Epidermal melanocyte (primary cell): ENCODE data around the gene SRPK1.
A peak's percentile ranks its signal among the peaks of the same experiment; 100 is the strongest.

Experiments used
- DNase-seq: peaks from one replicate; pipeline ENCODE4 v3.0.0; 2011; ENCODE audit warnings: low spot score; ENCODE audit not compliant: insufficient read length

The SRPK1 gene

DNA sequence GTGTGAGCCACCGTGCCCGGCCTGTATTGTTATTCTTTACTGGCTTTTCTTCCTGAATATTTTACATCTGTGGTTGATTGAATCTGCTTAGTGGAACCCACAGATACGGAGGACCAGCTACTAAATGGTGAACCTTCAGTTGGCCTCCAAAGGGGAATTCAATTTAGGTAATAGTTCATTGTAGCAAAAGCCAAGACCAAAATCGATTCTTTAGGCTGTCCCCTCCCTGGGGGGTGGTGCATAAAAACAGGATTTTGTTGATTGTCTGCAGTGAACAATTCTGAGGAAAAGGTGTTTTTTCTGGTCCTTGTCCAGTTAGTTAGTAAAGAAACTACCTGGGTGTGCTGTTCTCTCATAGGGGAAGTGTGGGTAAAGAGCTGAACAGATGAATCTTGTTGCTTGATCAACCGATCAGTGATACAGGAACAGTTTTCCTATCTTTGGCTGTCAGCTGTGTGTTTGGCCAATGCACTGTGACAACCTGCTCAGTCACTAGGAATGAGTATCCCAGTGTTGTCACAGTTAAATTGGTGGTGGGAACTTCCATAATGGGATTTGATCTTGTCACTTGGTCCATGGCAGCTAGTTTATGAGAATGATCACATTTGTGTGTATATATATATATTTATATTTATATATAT lies 96.2 kb downstream of the SRPK1 start:
- DNase-seq = no peak

DNA sequence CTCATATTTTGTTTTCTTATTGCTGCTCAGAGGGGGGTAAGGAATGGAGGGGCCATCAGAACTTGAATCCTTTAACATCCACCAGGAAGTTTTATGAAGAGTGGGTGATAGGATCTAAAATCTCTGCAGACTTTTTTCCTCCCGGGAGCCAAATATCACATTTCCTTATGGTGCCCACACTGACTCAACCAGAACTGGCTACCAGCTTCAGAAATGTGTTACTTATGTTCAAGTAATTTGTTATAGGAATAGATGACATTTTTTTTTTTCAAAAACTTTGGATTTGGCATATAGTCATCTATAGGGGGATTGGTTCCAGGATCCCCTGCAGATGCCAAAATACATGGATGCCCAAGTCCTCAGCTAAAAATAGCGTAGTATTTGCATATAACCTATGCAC lies 97.3 kb downstream of the SRPK1 start:
- DNase-seq = no peak

DNA sequence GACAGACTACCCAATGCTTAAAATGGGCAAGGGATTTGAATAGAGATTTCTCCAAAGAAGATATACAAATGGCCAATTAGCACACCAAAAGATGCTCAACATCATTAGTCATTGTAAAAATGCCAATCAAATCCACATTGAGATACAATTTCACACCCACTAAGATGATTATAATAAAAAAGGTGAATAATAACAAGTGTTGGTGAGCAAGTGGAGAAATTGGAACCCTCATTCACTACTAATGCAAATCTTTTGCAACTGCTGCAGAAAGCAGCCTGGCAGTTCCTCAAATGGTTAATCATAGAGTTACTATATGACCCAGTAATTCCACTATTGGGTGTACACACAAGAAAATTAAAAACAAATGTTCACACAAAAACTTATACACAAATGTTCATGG lies 103.4 kb downstream of the SRPK1 start:
- no peak for DNase-seq

DNA sequence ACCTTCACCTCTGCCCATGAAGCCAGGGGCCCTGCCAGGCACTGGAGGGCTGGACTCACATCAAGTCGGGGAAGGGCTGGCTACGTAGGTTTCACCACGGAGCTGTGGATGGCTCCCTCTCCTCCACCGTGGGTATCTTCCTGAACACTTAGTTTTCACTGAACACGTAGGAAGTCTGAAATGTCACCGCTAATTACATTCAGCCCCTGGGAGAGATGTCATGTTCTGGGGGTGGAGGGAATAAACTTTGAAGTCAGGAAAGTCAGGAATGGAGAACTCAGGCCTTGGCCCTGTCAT lies 109.3 kb downstream of the SRPK1 start:
- DNase-seq = no peak

DNA sequence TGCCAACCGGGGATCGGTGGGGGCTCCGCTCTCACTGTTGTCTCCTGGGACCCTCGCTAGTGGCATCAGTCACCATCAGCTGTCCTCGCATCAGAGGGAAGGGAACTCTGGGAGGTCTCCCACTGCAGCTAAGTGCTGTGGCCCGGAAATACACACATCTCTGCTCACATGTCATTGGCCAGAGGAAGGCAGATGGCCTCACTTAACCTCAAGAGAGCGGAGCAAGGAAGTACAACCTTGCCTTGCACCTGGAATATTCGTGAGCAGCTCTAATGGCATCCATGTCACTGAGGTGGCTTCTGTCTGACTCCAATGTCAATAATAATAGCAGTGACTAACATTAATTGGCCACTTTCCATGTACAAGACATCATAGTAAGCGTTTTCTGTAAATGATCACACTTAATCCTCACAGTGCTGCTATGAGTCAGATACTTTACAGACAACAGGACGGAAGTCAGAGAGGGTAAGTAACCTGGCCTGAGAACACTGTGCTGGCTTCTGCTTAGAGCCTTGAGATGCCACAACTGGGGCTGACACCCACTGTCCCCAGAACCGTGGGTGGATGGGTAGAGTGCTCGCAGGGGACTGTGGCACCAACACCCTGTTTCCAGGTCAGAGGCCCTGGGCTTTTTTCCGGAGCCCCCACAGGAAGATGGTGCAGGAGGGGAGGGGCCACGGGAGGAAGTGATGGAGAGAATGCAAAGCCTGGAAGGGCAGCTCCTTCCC lies 109.8 kb downstream of the SRPK1 start:
- no peak for DNase-seq

DNA sequence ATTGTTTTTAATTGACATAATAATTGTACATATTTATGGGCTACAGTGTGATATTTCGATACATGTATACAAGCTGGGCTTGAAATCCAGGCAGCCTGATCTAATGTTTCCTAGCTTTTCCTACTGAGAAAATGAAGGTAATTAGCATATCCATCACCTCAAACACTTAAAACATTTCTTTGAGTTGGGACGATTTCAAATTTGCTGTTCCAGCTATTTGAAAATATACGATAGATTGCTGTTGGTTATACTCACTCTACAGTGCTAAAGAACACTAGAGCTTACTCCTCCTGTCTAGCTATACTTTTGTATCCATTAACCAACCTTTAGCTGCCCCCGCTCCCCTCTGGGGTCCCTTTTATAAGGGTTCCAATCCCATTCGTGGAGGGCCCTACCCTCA lies 111.1 kb downstream of the SRPK1 start:
- DNase-seq = no peak

DNA sequence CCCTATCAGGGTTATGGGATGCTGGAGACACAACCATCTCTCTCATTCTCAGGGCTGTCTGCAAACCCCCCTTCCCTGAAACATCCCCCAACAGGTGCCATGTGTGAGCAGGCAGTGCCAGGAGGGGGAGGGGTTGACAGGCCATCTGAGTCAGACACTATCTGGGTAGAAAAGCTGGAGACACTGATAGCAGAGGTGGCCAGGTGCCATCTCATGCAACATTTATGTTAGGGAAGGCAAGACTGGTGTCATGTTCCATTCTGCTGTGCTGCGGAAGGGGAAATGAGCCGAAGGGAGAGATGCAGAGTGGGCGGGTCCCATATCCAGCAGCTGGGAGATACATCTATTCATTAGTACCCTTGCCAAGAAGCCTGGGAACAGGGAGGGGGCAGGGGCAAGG lies 112.2 kb downstream of the SRPK1 start:
- DNase-seq = no peak

DNA sequence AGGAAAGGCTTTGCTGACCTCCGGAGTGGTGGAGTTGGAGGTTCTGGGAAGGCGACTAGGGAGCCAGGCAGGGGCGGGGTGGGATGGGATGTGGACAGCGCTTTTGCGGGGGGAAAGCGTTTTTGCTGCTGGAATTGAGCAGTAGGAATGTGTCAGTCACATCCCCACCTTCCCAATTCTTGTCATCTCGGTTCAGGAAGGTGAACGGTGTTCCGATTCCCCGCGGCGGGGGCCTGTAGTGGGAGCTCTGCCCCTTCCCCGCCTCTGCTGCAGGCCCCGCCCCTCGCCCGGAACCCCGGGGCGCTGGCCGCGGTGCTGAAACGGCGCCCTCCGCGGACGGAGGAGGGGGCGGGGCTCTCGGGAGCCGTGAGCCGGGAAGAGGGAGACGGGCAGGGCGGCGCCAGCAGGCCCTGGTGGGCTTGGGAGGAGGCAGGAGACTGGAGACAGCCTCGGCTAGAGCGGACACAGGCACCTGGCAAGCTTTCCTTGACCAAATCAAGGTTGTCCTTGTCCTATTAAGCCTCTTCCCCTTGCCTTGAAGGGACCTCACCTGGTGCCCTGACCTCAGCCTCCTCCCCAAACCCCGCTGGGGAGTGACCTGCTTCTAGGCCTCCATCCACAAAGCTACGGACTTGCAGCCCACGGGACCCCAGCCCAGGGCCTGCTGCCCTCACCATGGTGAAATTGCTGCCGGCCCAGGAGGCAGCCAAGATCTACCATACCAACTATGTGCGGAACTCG lies 115.7 kb downstream of the SRPK1 start, which contains the start of gene LHFPL5:
Gene LHFPL5 (plus strand): TSS at position 357 of the 741 bp plus-strand sequence. CDS start 319 bp downstream, at position 676.
- no peak for DNase-seq

DNA sequence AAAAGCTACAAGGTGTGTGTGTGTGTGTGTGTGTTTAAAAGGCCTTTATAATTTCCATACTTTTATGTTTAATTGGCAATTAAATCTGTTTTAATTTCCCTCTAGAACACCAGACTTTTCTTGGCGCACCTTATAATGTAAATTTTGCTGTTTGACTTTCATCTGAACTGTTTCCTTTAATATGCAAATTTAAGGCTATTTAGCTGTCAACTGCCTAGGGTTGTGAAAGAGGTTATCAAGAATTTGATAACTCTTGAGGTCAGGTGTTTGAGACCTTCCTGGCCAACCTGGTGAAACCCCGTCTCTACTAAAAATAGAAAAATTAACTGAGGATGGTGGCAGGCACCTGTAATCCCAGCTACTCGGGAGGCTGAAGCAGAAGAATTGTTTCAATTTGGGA lies 119.8 kb downstream of the SRPK1 start:
- no peak for DNase-seq

DNA sequence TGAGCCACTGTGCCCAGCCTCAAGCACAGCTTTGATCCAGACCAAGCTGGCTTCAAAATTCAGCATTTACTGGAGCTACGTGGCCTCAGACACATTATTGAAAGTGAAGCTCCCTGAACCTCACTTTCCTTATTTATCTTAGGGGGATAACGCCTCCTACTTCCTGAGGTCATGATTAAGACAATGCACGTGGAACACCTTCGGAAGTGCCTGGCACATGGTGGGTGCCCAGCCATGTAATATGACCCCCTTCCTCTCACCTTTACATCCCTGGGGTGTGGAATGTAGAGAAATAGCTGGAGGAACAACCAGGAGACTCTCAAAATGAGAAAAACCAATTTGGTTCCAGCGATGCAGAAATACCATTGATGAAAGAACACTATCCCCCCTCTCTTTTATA lies 122.2 kb downstream of the SRPK1 start:
- DNase-seq = no peak

DNA sequence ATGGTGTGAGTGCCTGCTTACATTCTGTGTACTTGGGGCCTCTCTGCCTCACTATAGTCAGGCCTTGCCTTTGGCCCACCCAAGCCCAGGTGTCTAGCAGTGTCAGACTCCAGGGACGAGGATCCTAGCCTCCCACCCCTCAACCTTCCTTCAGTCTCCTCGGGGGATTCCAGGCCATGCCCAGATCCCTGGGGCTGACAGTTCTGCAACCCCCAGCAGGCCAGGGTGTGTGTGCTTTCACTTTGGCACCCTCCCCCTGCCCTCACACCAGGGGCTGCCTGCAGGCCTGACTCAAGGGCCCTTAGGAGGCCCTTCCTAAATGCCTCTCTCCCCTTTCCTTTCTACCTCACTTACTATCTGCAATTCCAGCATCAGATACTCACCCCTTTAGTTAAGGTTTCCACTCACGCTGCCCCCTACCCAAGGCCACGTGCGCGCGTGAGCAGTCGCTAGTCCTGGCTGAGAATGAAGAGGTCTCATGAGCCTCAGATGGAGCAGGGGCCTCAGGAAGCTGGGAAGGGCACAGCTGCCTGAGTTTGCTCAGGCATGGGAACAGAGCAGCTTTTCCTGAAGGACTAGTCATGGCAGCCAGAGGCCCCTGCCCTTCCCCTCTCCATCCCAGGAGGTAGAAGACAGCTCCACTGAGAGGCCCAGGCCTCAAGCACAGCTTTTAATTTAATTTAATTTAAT lies 122.9 kb downstream of the SRPK1 start:
- DNase-seq = peak; percentile 15

DNA sequence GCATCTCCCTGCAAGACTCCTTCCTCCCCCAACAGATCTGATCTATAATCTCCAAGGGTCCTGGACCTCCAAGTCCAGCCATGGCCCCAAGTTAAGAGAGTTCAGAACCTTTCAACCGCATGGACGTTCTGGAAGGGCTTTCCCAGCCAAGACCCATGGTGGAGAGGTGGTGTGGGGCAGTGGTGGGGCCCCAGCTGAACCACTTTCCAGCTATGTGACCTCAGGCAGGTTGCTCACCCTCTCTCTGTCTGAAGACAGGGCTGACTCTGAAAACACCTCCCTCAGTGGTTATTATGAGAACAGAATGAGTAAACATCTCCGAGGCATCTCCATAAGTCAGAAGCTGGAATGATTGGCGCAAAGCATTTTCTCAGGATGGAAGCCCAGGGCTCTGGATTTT lies 124.7 kb downstream of the SRPK1 start:
- peak; percentile 12 for DNase-seq

DNA sequence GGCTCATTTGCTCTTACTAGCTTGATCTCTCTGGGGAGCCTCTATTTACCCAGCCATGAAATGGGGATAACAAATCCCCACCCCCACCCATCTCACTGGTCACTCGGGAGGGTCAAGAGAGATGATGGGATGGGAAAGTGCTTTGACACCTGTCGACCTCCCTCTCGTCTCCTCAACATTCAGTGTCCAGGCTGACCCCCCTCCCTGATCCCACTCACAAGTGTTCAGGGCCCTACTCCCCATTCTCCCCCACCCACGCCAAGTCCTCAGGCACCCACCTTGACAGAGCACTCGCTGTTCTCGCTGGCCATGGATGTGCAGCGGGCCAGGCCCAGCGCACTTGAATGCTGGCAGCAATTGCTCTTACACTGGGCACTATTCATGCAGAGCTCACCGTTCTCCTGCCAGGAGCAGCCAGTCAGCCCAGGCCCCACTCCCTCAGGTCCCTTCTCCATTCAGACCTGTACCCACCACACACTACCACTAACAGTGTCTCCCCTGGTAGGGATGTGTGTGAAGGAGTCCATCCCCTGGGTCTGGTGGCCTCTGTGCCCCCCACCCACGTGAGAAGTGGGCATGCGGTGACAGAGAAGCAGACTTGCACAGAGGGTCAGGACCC lies 125.3 kb downstream of the SRPK1 start:
- peak; percentile 11 for DNase-seq

DNA sequence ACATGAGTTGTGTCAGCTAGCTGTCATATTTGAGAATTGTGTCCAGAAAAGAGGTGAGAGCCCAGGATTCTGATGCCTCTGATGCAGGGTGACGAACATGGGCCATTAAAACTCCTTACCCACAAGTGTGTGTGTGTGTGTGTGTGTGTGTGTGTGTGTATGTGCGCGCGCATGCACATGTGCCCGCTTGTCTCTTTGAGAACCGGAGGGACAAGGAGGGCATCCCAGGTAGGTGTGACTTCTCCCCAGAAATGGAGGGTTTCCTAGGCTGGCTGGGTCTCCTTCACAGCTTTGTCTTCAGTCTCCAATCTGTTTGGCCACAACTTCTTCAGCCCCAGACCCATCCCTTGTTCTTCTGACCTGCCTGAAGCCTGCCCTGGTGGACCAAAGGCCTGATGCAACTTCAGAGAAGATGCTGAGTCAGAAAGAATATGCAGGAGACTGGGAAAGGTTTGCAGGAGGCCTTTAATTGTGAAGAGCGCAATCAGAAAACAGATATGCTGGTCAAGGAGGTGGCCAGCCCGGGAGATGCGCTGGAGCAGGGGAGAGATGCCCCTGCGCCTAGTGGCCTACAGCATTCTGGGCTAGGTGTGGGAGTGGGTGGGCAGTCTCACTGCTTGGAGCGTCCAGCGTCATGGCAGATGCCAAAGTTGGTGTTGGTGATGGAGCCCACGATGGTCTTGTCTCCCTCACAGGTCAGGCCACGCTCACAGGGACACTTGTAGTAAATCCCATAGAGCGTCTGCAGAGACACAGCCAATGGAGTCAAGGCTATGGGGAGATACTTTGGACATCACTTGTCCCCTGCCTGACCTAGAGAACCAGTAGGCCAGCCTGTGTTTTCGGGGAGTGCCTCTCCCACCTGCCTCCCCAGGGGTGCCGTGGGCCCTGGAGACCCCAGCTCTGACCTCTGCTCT lies 126.1 kb downstream of the SRPK1 start:
- DNase-seq = peak; percentile 12

DNA sequence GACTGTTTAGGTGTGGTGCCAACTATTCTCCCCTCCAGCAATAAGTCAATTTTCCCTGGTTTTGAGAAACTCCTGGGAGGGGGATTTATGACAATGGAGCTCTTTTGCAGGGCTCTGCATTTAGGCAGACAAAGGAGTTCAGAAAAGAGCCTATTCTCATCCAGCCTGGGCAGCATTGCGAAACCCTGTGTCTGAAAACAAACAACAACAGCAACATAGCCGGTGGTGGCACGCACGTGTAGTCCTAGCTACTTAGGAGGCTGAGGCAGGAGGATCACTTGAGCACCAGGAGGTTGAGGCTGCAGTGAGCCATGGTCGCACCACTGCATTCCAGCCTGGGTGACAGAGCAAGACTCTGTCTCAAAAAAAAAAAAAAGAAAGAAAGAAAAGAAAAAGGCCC lies 130.2 kb downstream of the SRPK1 start:
- DNase-seq = peak; percentile 22

DNA sequence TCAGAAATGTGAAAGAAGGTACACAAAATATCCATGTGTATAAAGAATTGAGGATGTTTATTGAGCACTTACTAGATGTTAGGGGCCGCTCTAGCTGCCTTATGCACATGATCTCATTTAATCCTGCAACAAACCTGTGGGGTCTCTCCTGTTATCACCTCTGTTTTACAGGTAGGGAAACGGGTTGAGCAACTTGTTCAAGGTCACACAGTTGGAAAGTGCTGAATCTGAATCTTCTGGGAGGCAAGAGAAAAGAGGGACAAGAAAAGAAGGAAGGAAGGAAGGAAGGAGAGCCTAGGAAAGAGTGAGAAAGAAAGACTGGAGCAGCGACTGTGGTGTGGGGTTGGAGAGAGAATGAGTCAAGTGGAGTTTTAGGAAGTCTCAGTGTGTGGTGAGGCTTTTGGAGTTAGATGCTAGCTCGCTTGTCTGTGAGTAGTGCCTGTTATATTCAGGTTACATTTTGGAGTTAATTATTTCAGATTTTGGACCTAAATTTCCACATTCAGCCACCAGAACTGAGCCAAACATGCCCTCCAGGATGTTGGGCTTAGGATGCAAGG lies 132.4 kb downstream of the SRPK1 start:
- DNase-seq = peak; percentile 15

DNA sequence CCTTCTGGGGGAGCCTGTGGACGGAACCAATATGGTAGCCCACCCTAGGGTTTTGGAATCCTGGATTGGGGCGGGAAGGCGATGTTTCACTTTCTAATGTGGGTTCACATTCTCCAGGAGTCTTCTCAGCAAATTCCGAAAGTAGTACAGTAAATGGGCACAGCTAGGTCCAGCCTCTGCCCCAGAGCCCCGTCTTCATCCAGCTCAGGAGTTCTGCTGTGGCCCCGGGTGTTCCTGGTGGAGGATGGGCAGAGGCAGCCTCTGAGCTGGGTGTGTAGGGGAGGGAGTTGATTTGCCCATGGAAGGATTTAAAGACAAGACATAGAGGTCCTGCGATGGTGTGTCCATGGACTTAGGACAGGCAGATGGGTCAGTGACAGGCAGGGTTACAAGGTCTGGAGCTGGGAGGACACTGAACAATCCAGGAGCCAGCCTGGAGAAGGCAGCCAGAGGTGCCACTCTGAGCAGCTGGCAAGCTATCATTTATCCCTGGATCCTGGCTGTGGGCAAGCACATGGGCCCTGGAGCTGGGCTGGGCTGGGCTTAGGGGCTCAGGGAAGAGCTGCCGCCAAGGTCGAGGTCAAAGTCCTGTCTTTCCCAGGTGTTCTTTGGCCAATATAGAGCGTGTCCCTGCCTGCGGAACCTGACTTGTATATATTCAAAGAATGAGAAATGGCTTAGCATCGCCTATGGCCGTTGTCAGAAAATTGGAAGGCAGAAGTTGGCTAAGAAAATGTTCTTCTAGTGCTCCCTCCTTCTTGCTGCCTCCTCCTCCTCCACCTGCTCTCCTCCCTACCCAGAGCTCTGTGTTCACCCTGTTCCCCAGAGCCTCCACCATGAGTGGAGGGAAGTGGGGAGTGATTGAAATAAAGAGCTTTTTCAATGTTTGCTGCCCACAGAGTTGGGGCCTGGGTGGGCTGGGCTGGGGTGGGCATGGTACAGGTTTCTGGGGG lies 133.4 kb downstream of the SRPK1 start:
- DNase-seq = peak; percentile 15

DNA sequence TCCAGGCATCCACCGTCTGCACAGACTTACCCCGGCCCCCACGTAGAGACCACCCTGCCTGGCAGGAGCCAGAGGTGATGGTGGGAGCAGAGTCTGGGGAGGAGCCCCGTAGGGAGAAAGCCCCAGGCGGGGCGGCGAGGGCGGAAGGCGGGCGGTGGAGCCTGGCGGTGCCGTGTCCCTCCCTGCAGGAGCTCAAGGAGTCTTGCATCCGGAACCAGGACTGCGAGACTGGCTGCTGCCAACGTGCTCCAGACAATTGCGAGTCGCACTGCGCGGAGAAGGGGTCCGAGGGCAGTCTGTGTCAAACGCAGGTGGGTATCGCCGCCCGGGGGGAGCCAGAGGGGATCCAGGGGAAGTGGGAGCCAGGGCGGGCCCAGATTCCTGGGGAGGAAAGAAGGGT lies 134.1 kb downstream of the SRPK1 start:
- peak; percentile 14 for DNase-seq

DNA sequence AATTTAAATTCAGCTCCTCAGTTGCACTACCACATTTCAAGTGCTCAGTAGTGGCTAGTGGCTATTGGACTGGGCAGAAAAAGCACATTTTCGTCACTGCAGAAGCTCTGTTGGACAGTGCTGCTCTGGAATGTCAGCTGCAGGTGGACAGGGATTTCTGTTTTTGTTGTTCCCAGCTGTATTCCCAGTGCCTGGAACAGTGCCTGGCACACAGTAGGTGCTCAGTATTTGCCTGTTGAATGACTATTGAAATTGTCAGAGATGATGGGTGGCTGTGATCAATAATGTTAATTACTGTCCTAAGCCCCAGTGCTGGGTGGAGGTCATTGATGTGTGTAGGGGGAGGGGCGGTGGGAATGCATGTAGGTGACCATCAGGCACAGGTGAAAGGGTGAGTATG lies 134.6 kb downstream of the SRPK1 start:
- DNase-seq = no peak
